ENCODE results near the gene LRRN1. TPM values are rescaled to one million over a fixed set of nuclear protein-coding genes. Genes with fewer than 3 reads are reported as not detected.
"Not testable (repeated sequence)": the region's sequence is repeated elsewhere in the genome, so short reads cannot be mapped to it uniquely, and the experiment has no call there.

Gene LRRN1
- total RNA-seq, 1 donor from 2014 or later: 63.8 TPM

GRCh38 chr3:3860235-3860634 lies 61.0 kb downstream of the LRRN1 start:
- peaks cover 9% of the 10 kb centered on the region for H3K36me3 Mint-ChIP-seq
- no peak overlapping the region for H3K4me3 Mint-ChIP-seq
- peaks cover 22% of the 10 kb centered on the region for H3K9me3 Mint-ChIP-seq
- H3K4me1 Mint-ChIP-seq: peaks cover 4% of the 10 kb centered on the region
- no peak for TF ChIP-seq CTCF (IDR thresholded peaks at IDR 0.05; ENCODE audit: unreplicated experiment)
- no peaks in the 10 kb centered on the region for H3K27me3 Mint-ChIP-seq (ENCODE audit: low read depth)
- no peak for DNase-seq (ENCODE audit: low spot score in 2 of 2, unreplicated experiment in 2 of 2)
- no peak overlapping the region for H3K27ac Mint-ChIP-seq

GRCh38 chr3:3862534-3862933 lies 63.3 kb downstream of the LRRN1 start:
- no peak overlapping the region for H3K4me3 Mint-ChIP-seq
- H3K9me3 Mint-ChIP-seq: peaks cover 39% of the 10 kb centered on the region
- no peaks in the 10 kb centered on the region for H3K27me3 Mint-ChIP-seq (ENCODE audit: low read depth)
- no peak for DNase-seq (ENCODE audit: low spot score in 2 of 2, unreplicated experiment in 2 of 2)
- peaks cover 13% of the 10 kb centered on the region for H3K36me3 Mint-ChIP-seq
- TF ChIP-seq CTCF (IDR thresholded peaks at IDR 0.05; ENCODE audit: unreplicated experiment): no peak
- no peaks in the 10 kb centered on the region for H3K4me1 Mint-ChIP-seq
- H3K27ac Mint-ChIP-seq: no peak overlapping the region

- H3K27ac Mint-ChIP-seq: no peak overlapping the region
- H3K36me3 Mint-ChIP-seq: peaks cover 5% of the 10 kb centered on the region
- no peak for TF ChIP-seq CTCF (IDR thresholded peaks at IDR 0.05; ENCODE audit: unreplicated experiment)
- DNase-seq (ENCODE audit: low spot score in 2 of 2, unreplicated experiment in 2 of 2): no peak
- no peak overlapping the region for H3K4me3 Mint-ChIP-seq
- no peaks in the 10 kb centered on the region for H3K4me1 Mint-ChIP-seq
- H3K27me3 Mint-ChIP-seq (ENCODE audit: low read depth): no peaks in the 10 kb centered on the region
- no peaks in the 10 kb centered on the region for H3K9me3 Mint-ChIP-seq
Observed at GRCh38 chr3:3875491-3875890, 76.3 kb downstream of the LRRN1 start.

- TF ChIP-seq CTCF (IDR thresholded peaks at IDR 0.05; ENCODE audit: unreplicated experiment): no peak
- no peak for DNase-seq (ENCODE audit: low spot score in 2 of 2, unreplicated experiment in 2 of 2)
- no peaks in the 10 kb centered on the region for H3K27me3 Mint-ChIP-seq (ENCODE audit: low read depth)
- peaks cover under 1% of the 10 kb centered on the region for H3K9me3 Mint-ChIP-seq
- H3K36me3 Mint-ChIP-seq: no peaks in the 10 kb centered on the region
- H3K4me3 Mint-ChIP-seq: no peak overlapping the region
- H3K27ac Mint-ChIP-seq: no peak overlapping the region
- no peaks in the 10 kb centered on the region for H3K4me1 Mint-ChIP-seq
Observed at GRCh38 chr3:3881050-3881449, 81.8 kb downstream of the LRRN1 start.

GRCh38 chr3:3887311-3887710 lies 88.1 kb downstream of the LRRN1 start:
- peaks cover 42% of the 10 kb centered on the region for H3K9me3 Mint-ChIP-seq
- not testable (repeated sequence) for DNase-seq (ENCODE audit: low spot score in 2 of 2, unreplicated experiment in 2 of 2); H3K4me3 Mint-ChIP-seq; H3K4me1 Mint-ChIP-seq; H3K27ac Mint-ChIP-seq; H3K27me3 Mint-ChIP-seq (ENCODE audit: low read depth)
- peaks cover 27% of the 10 kb centered on the region for H3K36me3 Mint-ChIP-seq

- no peak overlapping the region for H3K4me3 Mint-ChIP-seq
Observed at GRCh38 chr3:3893590-3893989, 94.4 kb downstream of the LRRN1 start.

More at GRCh38 chr3:3893590-3893989, 94.4 kb downstream of the LRRN1 start:
- Mint-ChIP-seq H3K27me3 (ENCODE audit: low read depth) (no peaks in the 10 kb centered on the region), H3K27ac (no peak overlapping the region), H3K9me3 (peaks cover 30% of the 10 kb centered on the region), H3K36me3 (peaks cover 21% of the 10 kb centered on the region), H3K4me1 (no peaks in the 10 kb centered on the region)
- TF ChIP-seq CTCF (IDR thresholded peaks at IDR 0.05; ENCODE audit: unreplicated experiment): no peak
- no peak for DNase-seq (ENCODE audit: low spot score in 2 of 2, unreplicated experiment in 2 of 2)
